HG03139 (cell line): Measurements from ENCODE around the gene OR6P1.

Source experiments
- ATAC-seq: cut with Tn5 transposase; IDR thresholded peaks from one replicate; pipeline ENCODE4 v1.9.1; 2021; ENCODE audit not compliant: unreplicated experiment

The OR6P1 gene

DNA sequence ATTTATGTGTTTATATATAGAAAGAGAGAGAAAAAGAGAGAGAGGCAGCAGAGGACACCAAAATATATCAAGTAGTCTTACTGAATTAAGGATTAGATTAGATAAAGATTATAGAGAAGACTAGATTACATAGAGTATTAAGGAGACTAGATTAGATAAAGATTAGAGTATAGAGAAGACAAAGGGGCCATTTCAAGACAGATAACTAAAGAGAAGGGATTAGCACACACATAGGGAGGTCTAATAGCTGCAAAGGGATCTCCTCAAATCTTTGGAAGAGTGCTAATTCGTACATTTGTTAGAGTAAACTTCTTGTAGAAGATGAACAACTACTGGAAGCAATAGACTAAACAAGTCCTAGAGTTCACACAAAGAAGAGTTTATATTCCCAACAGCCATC lies 50.4 kb downstream of the OR6P1 start:
- ATAC-seq, result no peak

DNA sequence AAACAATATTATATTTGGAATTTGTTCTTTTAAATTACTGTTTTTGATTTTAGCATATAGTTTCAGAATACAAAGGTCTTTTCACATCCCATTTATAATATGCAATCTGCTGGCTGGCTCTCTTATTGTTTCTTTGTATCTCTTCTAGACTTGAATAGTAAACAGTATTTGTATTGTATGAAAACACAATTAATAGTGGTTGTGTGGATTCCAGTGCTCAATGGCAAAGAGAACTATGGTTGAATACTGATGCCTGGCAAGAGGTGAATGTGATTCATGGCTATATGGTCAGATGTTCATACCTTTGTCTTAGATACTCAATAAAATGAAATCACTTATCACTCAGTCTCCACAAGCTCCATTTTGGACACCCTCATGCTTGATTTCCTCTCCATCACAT lies 53.4 kb downstream of the OR6P1 start:
- ATAC-seq, result no peak
